Brain pericyte (primary cell): ENCODE measurements around the gene CELSR3.

ENCODE experiments used
- DNase-seq: peaks from one replicate; pipeline ENCODE4 v3.0.0-alpha.2; 2012; ENCODE audit warnings: low read depth, low spot score

CELSR3 gene

GRCh38 chr3:48634661-48635221, 27.9 kb downstream of the CELSR3 start:
- DNase-seq, result no peak

GRCh38 chr3:48633743-48634142, 28.9 kb downstream of the CELSR3 start:
- DNase-seq, result no peak

- no peak for DNase-seq
These were observed 29.4 kb downstream of the CELSR3 start for GRCh38 chr3:48633256-48633655.

DNA sequence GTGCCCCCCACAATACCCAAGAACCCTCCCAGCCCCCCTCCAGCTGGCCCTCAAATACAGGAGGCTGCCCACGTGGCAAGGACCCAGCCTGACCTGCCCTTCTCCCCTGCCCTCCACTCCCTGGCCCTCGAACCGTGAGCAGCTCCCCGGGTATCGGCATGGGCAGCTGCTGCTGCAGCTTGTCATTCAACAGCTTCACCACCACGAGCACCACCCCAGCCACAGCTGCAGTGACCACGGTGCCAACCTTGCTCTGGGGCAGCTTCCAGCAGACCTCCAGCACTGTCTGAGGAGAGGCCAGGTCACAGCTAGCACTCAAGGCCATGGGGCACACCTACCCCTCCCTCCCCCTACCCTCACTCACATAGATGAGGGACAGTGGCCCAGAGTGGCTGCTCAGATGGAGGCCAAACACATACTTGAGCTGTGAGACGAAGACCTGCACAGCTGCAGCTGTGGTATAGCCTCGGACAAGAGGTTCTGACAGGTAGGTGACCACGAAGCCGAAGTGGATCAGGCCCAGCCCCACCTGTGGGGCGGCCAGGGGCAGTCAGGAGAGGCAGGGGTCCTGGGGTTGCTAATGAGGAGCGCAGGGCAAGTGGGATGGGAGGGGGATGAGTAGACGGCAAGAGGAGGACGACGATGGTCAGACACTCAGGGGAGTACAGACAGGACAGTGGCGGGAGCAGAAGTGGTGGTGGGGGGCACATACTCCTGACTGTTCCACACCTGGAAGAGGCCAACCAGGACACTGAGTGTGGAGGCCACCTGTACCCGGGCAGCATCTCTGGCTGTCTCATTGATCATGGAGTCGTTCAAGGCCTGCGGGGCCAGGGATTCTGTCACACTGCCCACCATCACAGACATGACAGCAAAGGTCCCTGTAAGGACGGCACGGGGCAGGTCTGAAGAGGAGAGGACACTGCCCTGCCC, 30.9 kb downstream of the CELSR3 start:
- no peak for DNase-seq

GRCh38 chr3:48630833-48631232, 31.9 kb downstream of the CELSR3 start:
- DNase-seq, result no peak

- no peak for DNase-seq
These were observed 32.3 kb downstream of the CELSR3 start for GRCh38 chr3:48630407-48630806.

- no peak for DNase-seq
These were observed 32.8 kb downstream of the CELSR3 start for GRCh38 chr3:48629894-48630293.

DNA sequence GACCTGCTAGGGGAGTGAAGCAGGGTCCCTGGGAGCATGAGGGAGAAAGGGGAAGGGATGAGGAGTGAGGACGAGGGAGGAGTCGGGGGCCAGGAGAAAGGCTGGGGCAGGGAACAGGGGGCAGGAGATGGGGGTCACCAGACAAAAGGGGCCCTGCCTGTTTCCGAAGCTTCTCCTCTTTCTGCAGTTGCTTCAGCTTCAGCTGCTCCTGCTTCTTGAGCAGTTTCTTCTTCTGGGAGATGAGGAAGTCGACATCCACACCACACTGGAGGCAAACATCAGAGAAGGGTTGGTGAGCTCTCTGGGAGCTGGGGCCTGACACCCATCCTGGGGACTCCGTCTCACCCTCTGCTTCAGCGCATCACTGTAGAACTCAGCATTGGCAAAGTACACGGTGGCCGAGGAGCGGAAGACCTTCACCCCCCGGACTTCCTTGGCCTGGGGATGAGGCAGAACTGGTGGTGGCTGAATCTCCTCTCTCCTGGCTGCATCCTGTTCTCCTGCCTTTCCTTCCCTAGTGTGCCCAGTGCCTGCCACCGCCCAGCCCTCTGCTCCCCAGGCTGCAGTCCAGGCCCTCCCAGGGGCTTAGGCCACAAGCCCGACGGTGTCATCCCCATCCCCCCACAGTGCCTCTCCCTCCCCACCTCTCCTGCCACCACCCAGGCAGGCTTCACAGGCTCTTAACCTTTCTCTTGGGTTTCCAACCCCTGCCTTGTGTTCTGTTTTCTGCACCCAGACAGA, 34.2 kb downstream of the CELSR3 start:
- no peak for DNase-seq

GRCh38 chr3:48625600-48625999, 37.1 kb downstream of the CELSR3 start:
- DNase-seq, result no peak

- DNase-seq, result no peak
These were observed 37.9 kb downstream of the CELSR3 start for GRCh38 chr3:48624767-48625166.

GRCh38 chr3:48623851-48624547, 38.7 kb downstream of the CELSR3 start:
- no peak for DNase-seq

- no peak for DNase-seq
These were observed 41.2 kb downstream of the CELSR3 start, which contains the start of gene TMEM89 for GRCh38 chr3:48621461-48621869. Gene TMEM89, minus strand, starts transcription at chr3:48621769. Its CDS starts 13 bp downstream, at chr3:48621756.

DNA sequence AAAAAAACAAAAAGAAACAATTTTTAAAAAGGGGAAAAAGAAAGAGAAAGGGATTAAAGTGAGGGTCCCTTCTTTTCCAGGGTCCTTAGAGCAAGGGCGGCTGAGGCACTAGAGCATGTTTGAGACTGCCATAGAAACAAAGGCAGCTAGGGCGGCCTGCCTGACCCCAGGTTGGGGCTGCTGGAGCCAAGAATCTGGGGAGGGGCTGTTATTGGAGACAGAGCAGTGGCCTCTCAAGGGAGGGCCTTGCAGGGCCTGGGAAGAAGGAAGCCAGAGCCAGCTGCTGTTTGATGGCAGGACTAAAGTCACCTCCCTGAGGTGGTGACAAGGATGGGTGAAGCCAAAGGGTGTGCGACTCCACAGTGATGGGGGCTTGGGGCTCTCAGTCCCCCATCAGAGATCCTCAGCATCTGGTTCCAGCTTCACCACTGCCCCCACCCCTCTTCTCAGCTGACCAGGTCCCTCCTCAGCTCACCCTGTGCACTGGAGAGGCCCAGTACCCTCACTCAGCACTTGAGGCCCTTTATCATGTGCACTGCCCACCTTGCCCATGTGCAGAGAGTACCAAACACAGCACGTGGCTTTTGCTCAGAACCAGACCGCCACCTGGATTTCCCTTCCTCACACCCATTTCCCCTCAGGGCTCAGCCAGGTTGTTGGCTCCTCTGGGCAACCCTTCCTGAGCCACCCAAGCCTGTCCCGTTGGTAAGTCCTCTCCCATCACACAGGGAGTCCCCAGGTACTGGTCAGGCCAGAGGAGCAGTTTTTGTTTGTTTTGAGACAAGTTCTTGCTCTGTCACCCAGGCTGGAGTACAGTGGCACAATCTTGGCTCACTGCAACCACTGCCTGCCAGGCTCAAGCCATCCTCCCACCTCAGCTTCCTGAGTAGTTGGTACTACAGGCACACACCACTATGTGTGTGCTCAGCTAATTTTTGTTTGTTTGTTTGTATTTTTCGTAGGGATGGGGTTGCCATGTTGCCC, 42.9 kb downstream of the CELSR3 start:
- DNase-seq, result no peak

DNA sequence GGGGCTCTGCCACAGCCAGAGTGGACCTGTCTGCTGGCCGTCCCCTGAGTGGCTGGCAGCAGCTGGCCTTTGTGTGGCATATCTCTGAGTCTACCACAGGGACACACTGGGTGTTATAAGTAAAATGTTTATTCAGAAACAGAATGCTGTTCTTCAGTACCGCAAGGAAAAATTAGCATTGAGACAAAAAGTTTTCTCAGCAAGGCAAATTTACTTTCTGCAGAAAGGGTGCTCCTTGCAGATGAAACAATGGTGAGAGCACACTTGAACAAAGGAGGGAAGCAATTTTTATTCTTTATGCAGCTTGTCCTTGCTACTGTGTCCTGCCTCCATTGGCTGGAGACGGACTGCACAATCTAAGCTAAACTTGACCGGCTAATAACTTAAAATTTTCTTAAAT, 45.1 kb downstream of the CELSR3 start:
- DNase-seq, result no peak

GRCh38 chr3:48614044-48614443, 48.6 kb downstream of the CELSR3 start:
- no peak for DNase-seq

DNA sequence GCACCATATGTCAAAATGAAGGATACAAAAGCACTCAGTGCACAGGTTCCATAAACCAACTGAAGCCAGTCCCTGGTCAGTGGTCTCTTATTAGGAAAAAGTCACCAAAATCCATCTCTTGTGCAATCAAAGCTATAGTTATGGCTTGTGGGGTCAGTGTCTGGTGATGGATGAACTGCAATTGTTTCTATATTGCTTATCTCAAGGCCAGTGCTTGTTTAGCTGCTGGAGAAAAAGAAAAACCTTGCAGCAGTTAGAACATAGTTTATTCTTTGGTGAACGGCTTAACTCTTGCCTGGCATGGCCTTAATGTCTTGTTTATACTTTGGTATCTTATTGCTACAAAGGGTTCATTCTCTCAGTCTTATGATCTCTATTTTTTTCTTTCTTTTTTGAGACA, 50.4 kb downstream of the CELSR3 start:
- no peak for DNase-seq

- DNase-seq, result peak; percentile 90
These were observed 53.3 kb downstream of the CELSR3 start, which contains the start of gene UQCRC1 for GRCh38 chr3:48609088-48610005. Gene UQCRC1, minus strand, starts transcription at chr3:48609646. Its CDS starts 26 bp downstream, at chr3:48609620.

GRCh38 chr3:48607519-48607918, 55.2 kb downstream of the CELSR3 start:
- DNase-seq, result no peak

GRCh38 chr3:48601622-48601994, 61.1 kb downstream of the CELSR3 start:
- no peak for DNase-seq
